Measurements from ENCODE around the gene TDP1. TPM values are rescaled to one million over a fixed set of nuclear protein-coding genes. Genes with fewer than 3 reads are reported as not detected.
A peak's percentile ranks its signal among the peaks of the same experiment; 100 is the strongest.

TDP1 gene
- total and polyA plus RNA-seq, 2 of the 4 experiments (the other 2 are of a cell fraction), result 23.3 to 53.1 TPM

DNA sequence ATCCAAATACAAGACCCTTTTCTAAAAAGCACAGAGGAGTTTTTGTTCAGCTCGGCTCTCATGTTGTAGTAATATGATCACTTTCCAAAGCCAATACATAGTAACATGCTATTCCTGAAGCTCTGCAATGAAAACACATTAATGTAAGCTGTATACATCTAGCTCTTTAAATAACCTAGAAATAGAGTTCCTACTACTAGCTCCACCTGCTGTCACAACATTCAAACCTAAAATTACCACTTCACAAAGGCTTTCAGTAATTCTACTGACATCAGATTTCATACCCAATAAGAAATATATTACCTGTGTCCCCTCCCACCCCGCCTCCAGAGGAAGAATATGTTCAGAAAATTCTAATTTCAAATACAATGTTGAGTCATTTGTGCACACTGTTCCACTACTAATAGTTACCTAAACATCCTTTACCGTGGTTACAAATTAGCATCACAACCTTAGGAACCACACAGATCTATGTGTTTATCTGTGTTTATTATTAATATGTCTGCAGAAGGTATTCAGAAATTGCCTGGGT lies 19.0 kb upstream of the TDP1 start:
- Histone ChIP-seq H3K4ac (ENCODE audit: low read depth, low read length) (no peak overlapping the region), H4K91ac (ENCODE audit: insufficient read depth, low read depth, low read length) (no peak overlapping the region), H4K5ac (ENCODE audit: low read depth, low read length) (no peak overlapping the region), H3K56ac (ENCODE audit: extremely low read depth, insufficient read depth, low read length) (no peak overlapping the region), H2AFZ (replicated peaks; ENCODE audit: low read length, poor library complexity) (no peak overlapping the region), H3K18ac (ENCODE audit: low read depth, low read length) (no peak overlapping the region), H2AK5ac (ENCODE audit: low read depth, low read length) (no peak overlapping the region), H3K4me3 (ENCODE audit: insufficient read depth, low read depth, low read length) (no peak overlapping the region), H3K9me1 (ENCODE audit: insufficient read depth, low read length) (no peaks in the 10 kb centered on the region), H2BK5ac (ENCODE audit: low read depth, low read length, poor library complexity, severe bottlenecking) (no peak overlapping the region), H3K4me2 (ENCODE audit: low read depth, low read length) (no peak overlapping the region), H3K23ac (ENCODE audit: low read depth, low read length) (no peak overlapping the region), H3K14ac (replicated peaks; ENCODE audit: low read depth, low read length) (no peak overlapping the region), H3K27ac (ENCODE audit: insufficient read depth, low read length) (no peak overlapping the region), H2AK9ac (replicated peaks; ENCODE audit: low read depth, low read length, poor library complexity) (no peak overlapping the region), H4K20me1 (ENCODE audit: insufficient read depth, low read length) (no peaks in the 10 kb centered on the region), H3K9ac (ENCODE audit: low read depth, low read length) (no peak overlapping the region), H3K9me3 (ENCODE audit: control insufficient read depth, insufficient read depth, low read length) (no peaks in the 10 kb centered on the region), H3K4me1 (ENCODE audit: control insufficient read depth, insufficient read depth, low read length) (no peaks in the 10 kb centered on the region), H3K27me3 (ENCODE audit: control insufficient read depth, insufficient read depth, low read length) (no peaks in the 10 kb centered on the region), H4K8ac (ENCODE audit: low read depth in 2 of 2, low read length in 2 of 2) (no peak overlapping the region), H3K36me3 (ENCODE audit: control insufficient read depth, insufficient read depth, low read length) (no peaks in the 10 kb centered on the region), H3K79me1 (ENCODE audit: low read depth in 1 of 2, low read length in 2 of 2) (no peaks in the 10 kb centered on the region), H2BK20ac (ENCODE audit: low read depth, low read length) (no peak overlapping the region), H2BK120ac (ENCODE audit: low read depth, low read length) (no peak overlapping the region), H2BK15ac (ENCODE audit: low read depth, low read length) (no peak overlapping the region)
- ChIA-PET POLR2A (ENCODE audit: unreplicated experiment) (no interaction called here), CTCF (interaction anchor here (1.0 to 1.3 kb wide), 3 partner anchors 10 to 896 kb away, joined by 3 to 8 read pairs (median 3); no protein-coding TSS in a partner anchor)
- no peak for DNase-seq
- no CpG with 5 or more reads among the region's 3 CpGs for WGBS, 2 experiments (ENCODE audit: extremely low coverage in 2 of 2, insufficient read length in 1 of 2)
- dilution Hi-C loops (cut with HindIII; ENCODE audit: low sequenced_read_pairs, unreplicated experiment), result no loop called here
- peak; percentile 40; the same call in 1 of the 2 replicates for ATAC-seq (ENCODE audit: low read depth)
- in situ Hi-C loops (cut with MboI; ENCODE audit: low sequenced_read_pairs), result loop anchor here (25.0 kb wide), 1 partner anchor 1274 kb away; no protein-coding TSS in a partner anchor
- TF ChIP-seq MAZ (IDR thresholded peaks at IDR 0.05; ENCODE audit: borderline replicate concordance, low read depth, low read length) (no peak), SMC3 (IDR thresholded peaks at IDR 0.05; ENCODE audit: low read depth, low read length) (peak; percentile 16; the same call in 1 of the 2 replicates), RAD21 (IDR thresholded peaks at IDR 0.05; ENCODE audit: low read length) (peak; percentile 31; the same call in 1 of the 2 replicates), CEBPB (IDR thresholded peaks at IDR 0.05; ENCODE audit: low read depth, low read length) (no peak)
- TF ChIP-seq, protein P1, sequence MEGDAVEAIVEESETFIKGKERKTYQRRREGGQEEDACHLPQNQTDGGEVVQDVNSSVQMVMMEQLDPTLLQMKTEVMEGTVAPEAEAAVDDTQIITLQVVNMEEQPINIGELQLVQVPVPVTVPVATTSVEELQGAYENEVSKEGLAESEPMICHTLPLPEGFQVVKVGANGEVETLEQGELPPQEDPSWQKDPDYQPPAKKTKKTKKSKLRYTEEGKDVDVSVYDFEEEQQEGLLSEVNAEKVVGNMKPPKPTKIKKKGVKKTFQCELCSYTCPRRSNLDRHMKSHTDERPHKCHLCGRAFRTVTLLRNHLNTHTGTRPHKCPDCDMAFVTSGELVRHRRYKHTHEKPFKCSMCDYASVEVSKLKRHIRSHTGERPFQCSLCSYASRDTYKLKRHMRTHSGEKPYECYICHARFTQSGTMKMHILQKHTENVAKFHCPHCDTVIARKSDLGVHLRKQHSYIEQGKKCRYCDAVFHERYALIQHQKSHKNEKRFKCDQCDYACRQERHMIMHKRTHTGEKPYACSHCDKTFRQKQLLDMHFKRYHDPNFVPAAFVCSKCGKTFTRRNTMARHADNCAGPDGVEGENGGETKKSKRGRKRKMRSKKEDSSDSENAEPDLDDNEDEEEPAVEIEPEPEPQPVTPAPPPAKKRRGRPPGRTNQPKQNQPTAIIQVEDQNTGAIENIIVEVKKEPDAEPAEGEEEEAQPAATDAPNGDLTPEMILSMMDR (conservative IDR thresholded peaks at IDR 0.05; ENCODE audit: low read depth, low read length), result peak; percentile 35
- no TSS peak for BruUV-seq (replicated peaks)
- intact Hi-C loops (cut with micrococcal nuclease), result no loop called here
